Stimulated activated CD8-positive, alpha-beta memory T cell treated with anti-CD3 and anti-CD28 coated beads, Interleukin-15, amount 100 ng/mL, for 24 hours (primary cell): Measurements from ENCODE around the gene BCL10.
"Not testable (repeated sequence)": the region's sequence is repeated elsewhere in the genome, so short reads cannot be mapped to it uniquely, and the experiment has no call there.

Experiments used
- DNase-seq: peaks from one replicate; pipeline ENCODE4 v3.0.0-alpha.2; 2020; ENCODE audit warnings: low read depth

The BCL10 gene

DNA sequence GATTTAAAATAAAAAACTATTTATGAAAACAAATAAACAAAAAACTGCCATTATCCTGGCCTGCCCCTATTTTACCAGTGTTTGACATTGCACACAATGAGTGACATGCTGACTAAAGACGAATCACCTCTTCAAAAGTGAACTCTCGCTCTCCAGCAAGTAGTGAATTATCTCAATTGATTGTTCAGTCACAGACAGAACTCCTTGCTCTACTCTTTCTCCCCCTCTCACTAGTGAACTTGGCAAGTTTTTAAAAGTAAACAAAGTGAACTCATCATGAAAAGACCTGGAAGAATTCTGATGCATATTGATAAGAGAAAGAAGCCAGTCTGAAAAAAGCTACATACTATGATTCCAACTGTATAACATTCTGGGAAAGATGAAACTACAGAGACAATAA is 12.3 kb downstream of the BCL10 start:
- DNase-seq, result no peak

DNA sequence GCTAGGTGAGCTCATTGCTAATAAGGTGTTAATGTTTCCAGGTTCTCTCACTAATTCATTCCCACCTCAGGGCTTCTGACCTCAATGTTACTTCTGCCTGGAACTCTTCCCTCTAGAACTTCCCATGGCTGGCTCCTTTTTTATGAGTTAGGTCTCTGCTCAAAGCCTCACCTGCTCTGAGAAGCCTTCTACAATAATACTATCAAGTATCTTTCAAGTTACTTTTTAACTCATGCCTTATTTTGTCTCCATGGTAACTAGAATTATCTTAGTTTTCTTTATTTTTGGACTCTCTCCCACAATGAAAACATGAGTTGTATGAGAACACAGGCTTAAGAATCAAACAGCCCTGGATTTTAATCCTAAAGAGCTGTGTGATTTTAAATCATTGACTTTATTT is 13.4 kb downstream of the BCL10 start:
- no peak for DNase-seq

DNA sequence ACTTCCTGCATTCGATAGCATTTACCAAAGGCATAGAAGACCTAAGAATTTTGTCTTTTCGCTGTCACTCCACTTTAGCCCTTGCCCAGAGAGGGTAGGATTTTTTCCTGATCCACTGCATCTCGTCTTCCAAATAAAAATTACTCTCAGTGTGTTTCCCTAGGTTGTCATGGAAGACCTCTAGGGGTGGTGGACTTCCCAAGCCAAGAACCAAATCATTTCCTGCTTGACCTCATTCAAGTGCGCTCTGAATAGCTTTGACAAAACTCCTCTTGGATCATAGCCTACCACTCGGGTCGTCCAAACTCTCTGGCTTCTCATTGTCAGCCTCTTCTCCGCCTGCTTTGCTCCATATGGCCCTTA is 16.5 kb downstream of the BCL10 start:
- no peak for DNase-seq

DNA sequence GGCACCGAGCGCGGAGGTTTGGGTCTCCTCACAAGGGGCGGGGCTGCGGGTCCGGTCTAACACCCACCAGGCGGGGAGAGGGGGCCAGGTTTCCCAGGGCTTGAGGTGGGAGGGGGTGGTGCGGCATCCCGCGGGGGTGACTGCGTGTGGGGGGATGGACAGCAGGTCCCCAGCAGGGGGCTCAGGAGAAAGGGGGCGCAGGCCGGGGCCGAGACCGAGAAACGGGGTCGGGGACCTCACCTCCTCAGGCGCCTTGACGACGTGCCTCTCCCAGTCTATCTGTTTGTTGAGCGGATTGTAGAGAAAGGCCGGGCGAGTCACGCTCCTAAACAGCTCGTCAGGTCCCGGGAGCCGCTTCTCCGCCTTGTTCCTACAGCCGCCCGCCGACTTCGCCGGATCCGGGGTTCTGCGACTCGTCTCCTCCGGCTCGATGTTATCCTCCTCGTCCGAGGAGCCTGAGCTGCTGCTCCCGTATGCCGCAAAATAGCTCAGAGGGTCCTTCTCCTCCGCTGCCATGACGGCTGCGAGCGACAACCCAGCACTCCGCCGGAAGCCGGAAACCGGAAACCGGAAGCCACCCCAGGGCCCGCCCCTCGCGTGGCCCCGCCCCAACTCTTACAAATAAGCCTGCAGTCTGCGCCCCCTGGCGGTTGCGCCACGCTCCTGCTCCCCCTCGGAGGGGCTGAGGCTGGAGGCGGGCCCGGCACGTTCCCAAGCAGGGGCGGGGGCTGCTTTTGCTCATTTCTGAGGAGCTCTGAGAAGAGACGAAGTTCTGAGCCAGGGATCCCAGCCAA is 17.1 kb downstream of the BCL10 start, which contains the start of gene C1orf52:
Gene C1orf52 (minus strand): TSS at position 545 of the 794 bp plus-strand sequence. CDS start 29 bp downstream, at position 516.
- peak; percentile 99 for DNase-seq

DNA sequence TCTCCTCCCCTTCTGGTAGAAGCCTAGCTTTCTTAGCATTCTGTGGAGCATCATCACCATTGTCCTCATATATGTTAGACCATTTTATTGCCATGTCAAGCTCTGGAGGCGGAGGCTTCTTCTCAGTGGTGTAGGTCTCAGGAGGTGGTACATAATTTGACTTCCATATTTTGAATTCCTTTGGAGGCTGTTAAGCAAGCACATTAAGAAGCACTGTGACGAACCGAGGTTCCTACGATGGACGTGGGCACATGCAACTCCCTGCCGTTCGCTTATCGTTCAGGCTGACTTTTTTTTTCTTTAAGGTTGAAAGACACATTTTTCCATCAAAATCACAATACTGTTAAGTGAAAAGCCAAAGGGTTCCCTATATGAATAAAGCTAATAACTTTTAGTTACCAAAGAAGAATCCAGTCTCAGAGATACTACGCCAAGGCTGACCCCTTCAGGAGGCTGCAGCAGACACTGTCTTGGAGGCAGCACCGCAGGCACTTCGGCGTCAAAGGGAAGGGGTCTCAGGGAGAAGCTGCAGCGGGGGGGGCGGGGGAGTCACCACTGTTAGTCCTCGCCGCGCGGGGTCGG is 17.8 kb downstream of the BCL10 start:
- DNase-seq, result no peak

DNA sequence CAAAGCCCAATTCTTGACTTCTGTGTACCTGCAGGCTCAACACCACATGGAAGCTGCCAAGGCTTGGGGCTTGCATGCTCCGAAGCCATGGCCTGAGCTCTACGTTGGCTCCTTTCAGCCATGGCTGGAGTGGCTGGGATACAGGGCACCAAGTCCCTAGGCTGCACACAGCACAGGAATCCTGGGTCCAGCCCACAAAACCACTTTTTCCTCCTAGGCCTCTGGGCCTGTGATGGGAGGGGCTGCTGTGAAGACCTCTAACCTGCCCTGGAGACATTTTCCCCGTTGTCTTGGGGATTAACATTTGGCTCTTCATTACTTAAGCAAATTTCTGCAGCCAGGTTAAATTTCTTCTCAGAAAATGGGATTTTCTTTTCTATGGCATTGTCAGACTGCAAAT is 27.4 kb downstream of the BCL10 start:
- not testable (repeated sequence) for DNase-seq

DNA sequence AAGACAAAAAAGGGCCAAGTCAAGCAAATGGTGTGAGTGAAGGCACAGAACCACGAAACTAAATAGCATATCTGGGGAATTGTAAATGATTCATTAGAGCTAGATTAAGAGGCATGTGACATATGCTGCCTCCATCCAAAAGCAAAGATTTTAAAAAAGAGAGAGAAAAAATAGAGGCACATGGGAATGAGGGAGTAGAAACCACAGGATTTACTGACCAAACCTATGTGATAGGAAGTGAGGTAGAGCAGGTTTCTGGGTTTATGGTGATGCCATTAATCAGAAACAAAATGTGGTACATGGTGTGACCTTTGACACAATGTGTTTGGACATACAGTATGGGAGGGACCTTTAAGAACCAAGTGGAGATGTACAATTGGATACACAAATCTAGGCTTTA is 30.5 kb downstream of the BCL10 start:
- no peak for DNase-seq

DNA sequence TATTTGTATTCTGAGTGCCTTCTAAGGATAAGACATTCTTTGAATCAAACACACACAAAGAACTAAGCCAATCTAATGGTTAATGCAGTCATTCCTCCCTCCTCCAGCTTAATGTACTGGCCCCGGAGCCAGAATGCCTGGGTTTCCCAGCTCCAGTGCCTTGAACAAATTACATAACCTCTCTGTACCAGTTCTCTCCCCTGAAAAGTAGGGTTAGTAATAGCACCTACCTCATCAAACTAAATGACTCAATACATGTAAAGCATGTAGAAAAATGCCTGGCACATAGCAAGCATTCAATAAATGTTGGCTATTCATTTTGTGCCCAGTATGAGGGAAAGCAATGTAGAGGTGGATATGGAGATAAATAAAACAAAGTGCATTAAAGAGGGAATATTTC is 31.0 kb downstream of the BCL10 start:
- DNase-seq, result no peak

DNA sequence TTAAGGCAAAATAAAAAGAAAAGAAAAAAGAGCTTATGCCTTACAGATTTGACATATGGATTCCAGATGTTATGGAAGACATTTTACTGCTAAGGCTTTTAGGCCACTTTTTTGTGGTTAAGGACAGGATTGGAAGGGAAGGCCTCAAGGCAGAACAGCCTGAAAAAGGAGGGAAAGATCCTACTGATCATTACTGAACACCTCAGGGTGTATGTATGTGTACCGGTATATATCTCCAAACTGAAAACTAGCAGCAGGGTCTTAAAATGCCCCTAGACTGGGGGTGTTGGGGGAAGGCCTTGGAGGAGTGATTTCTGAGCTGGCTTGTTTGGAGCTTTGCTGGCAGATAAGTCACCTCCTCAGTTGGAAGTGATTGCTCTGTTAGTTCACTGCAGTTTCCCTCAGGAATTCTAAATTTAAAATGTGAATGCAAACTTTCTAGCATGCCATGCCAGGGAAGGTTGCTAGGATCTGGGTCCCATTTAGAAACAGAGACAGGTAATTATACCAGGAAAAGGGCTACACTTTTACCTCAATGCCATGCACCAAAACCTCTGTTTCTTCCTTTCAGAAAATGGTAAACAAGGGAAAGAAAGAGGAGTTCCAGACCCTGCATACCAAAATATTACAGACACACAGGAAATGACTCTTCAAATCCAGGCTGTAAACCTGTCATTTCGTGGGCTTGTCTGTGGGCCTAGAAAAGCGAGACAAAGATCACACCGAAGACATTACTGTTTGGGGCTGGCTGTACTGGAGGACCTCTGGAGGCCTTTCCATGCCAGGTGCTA is 32.0 kb downstream of the BCL10 start:
- DNase-seq, result no peak

DNA sequence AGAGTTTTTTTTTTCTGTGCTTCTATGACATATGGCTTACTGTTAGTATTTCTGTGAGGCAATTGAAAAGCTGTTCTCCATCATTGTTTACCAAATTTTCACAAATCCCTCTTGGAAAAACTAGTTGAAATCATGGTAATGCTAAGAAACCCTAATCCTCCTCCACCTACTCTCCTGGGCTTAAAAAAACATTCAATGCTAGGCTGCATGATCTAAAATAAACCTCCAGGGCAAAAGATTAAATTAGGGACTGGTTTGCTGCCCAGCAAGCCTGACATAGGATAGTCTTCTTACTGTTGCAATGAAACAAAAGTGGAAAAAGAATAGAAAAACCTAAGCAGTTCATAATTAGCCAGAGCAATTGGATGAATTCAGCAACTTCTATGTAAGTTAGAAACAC is 33.1 kb downstream of the BCL10 start:
- DNase-seq, result no peak

DNA sequence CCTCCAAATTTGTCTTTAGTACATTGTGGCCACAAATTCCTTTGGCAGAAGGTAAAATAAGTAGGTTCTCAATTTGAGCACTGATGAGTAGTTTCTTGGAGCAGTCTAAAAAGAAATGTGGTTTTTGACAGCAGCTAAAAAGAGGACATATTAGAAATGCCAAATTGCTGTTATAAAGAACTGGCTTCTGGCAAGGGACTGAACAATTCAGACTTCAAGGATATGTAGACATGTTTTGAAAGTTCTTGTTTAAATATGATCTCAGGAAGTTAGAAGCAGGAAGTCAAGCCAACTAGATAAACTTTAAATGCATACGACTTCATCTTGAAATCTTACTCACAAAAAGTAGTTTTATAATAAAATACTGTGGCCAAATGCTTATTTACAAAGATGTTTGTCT is 35.8 kb downstream of the BCL10 start:
- DNase-seq, result no peak

DNA sequence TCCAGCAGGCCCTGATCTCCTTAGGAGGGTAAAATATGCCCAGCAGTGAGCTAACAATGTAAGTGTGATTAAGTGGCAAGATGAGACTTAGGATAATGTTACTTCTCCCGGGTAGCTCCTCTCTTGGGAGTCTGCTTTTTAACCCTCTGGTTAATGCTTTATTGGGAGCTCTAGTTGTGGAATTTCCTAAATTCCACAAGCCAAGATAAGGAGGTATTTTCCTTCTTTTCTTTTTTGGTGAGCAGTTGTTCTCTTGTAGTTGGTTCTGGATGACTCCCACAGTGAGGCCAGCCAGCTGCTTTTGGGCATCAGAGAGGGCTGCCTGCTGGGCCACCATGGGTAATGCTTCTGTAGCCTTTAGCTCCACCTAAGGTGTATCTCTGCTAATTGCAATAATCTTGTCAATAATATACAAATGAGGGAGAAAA is 36.2 kb downstream of the BCL10 start:
- DNase-seq, result no peak

DNA sequence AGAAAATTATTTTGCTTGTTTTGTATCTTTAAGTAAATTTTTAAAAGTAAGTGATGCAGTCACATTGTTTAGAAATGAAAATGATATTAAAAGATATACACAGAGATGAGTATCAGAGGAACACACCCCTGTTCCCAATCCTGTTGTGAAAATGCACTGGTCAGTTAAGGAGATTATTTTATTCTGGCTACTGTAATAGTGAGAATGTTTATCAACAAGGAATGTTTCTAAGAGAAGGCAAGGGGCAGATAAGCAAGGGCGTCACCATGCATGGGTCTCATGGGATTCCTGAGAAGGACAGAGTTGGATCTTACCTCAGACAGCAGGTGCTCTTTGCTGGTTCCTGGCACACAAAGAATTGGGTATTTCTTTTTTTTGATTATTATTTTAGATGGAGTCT is 38.8 kb downstream of the BCL10 start:
- no peak for DNase-seq

DNA sequence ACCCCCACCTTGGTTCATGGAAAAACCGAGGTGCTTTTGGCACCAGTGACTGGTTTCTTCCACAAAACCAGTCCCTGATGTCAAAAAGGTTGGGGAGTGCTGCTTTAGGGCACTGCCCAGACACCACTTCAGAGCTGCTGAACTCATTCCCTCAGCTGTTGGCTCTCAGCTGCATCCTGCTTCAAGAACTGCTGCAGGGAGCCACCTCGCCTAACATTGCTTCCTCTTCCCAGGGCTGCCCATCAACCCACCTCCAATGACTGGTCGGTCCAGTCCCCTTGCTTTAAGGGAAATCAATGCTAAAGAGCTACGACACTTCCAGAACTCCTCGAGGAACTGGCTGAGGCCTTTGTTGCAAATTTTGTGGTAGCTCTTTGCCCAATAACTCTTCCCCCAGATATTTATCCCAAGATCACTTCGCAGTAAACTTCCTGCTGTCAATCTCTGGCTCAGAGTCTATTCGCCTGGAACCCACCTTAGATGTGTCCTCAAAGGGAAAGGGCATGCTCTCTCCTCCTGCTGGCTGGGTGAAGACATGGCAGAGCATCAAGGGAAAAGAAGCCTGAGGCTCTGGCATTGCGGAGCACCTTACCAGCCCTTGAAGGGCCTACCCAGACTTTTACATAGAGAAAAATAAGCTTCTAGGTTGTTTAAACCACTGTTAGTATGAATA is 46.0 kb downstream of the BCL10 start:
- no peak for DNase-seq

DNA sequence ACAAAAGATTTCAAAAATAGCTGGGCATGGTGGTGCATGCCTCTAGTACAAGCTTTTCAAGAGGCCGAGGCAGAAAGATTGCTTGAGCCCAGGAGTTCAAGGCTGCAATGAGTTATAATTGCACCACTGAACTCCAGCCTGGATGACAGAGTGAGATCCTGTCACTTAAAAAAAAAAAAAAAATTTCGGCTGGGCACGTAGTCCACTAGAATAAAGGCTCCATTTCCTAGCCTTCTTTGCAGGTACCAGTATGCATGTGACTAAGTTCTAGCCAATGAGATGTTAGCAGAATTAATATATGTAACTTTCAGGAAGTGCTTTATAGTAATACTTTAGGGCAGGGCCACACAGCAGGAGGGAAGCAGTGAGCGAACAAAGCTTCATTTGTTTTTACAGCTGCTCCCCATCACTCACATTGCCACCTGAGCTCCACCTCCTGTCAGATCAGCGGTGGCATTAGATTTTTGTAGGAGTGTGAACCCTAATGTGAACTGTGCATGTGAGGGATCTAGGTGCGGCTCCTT is 46.8 kb downstream of the BCL10 start:
- DNase-seq, result no peak

DNA sequence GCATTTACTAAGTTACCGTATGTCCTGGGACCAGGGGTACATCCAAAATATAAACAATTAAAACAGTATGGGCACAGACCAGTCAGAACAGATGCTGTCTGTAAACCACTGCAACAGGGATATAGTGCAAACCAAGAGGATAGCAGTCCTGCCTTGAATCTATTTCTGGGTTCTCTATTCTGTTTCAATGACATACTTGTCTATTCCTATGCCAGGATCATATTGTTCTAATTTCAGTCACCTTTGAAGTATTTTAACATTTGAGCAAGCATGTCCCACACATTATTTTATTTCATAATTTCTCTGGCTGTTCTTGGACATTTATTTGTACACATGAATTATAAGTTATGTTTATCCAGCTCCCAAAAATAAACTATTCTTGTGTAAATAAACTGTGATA is 47.5 kb downstream of the BCL10 start:
- no peak for DNase-seq

DNA sequence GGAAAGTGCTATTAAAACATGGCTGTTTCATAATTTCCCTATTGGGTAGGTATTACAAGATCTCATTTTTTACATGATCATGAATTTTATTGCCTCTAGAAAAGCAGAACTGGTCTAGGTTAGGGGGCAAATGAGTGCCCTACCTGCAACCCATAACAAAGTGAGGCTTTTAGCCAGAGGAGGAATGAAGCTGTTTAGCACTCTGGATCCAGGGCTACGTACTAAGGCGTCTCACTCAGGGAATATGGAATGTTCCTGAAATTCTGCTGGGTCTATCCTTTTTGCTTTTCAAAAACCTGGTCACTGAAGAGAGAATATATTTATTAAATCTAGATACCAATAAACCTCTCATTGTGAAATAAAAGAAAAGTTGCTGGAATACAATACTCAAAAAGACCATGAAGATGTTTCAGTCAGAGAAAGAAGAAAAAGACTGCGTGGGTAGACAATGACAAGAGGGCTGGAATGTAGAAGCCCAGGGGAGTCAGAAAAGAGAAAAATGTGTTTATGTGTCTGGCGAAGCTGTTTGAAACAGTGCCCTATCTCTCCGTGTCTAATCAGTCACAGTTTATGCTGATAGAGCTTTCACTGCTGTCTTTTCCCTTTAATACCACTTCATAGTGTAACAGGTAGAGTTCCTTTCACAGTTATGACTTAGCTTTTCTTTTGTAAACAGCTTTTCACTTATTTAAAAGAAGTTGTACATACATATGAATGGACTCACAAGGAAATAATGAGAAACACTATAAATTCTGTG is 50.6 kb downstream of the BCL10 start:
- DNase-seq, result no peak

DNA sequence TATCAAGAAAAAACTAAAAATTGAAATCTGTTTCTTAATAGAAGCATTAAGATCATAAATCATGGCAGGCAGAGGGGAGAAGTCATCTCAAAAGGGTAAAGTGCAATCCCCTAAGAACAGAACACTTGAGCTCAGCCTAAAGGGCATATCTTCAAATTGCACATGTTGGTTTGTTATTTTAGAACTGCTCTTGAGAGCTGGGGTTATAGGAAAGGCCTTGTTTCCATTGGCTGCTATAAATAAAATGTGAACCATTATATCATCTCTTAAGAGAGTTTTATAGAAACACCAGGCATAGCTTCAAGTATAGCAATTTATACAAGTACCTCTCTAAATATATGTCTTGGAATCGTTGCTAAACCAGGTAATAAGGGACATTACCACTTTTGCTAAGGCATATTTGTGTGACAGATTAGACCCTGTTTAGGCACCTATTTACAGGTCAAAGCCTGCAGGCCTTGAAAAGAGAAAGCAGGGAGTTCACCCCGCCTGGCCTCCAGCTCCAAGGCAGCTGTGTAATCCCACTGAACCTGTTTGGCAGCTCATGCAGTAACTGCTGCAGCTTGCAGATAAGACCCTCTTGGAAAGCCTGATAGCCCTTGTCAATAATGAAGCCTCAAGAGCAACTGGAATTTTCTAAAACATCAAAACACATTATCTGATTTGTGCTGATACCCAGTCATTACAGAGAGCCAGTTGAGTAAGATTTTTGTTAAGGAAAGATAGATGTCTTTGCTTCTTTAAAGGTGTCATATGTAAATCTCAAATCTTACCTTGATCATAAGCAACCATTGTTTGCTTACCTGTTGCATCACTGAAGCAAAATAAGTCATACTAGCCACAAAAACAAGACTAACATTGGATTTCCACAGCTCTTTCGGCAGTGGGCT is 51.5 kb downstream of the BCL10 start:
- DNase-seq, result no peak

DNA sequence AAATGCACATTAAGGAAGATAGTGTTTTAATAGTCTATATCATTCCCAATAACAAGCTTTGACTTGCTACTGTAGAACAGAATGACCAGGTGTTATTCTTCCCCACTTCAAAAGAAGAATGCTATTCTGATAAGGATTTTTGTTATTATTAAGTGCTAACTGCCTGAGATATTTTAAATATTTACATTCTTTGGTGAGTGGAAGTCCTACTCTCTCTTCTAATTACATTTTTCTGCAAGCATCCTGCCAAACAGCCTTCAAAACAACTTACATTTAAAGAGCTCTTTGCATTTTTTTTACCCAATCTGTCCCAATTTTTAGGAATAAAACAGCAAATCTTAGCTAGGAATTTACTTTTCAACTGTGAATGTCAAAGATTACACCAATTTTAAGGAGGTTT is 52.1 kb downstream of the BCL10 start:
- DNase-seq, result no peak

DNA sequence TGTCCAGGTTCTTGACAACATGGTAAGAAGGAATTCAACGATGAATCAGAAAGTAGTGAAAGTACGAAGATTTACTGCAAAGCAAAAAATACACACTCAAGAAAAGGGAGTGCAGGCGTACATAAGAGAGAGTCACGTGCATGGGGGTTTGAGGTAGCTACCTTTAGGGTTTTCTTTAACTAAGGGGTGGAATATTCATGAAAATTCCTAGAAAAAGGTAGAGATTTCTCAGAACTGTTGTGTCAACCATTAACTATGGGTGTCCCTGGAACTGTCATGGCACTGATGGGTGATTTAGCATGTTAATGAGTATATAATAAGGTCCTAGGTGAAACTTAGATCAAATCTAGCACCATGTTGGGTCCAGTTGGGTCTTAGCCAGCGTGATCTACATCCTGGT is 53.1 kb downstream of the BCL10 start:
- no peak for DNase-seq
